OCI-LY7 (cell line): ENCODE measurements around the gene NEBL. TPM values are rescaled to one million over a fixed set of nuclear protein-coding genes. Genes with fewer than 3 reads are reported as not detected.

Source experiments
- BruUV-seq: library from RNA; stranded (reverse); fragments of 400-500 nt; replicated peaks from 2 replicates; lab custom pipeline; 2021; lab: Mats Ljungman, UMichigan
- CTCF ChIA-PET: fragments of 300-600 bp; sonication (Branson Sonifier 250); formaldehyde crosslinking; loops from one replicate; lab custom pipeline; 2022; ENCODE audit warnings: antibody characterized with exemption; ENCODE audit not compliant: unreplicated experiment; lab: Charles Lee
- POLR2A ChIA-PET: fragments of 300-600 bp; sonication (Branson Sonifier 250); formaldehyde crosslinking; loops from one replicate; lab custom pipeline; 2022; ENCODE audit warnings: antibody characterized with exemption; lab: Charles Lee
- DNase-seq: peaks from one replicate; pipeline ENCODE4 v3.0.0-alpha.2; 2015; ENCODE audit warnings: low spot score
- H2AFZ ChIP-seq: fragments of 200-600 bp; sonication (generic), shearing (Covaris generic); 2 replicates; pipeline ENCODE4 v1.6.1; 2014; ENCODE audit warnings: mild to moderate bottlenecking, antibody characterized with exemption, low read length, moderate library complexity
- H3K27ac ChIP-seq: fragments of 200-600 bp; sonication (generic); 2 replicates; pipeline ENCODE4 v1.5.1; 2014; ENCODE audit warnings: mixed run types, low read depth, mild to moderate bottlenecking, moderate library complexity, low read length, inconsistent platforms; ENCODE audit not compliant: poor library complexity, severe bottlenecking
- H3K36me3 ChIP-seq: fragments of 200-600 bp; sonication (generic); 2 replicates; pipeline ENCODE4 v1.6.1; 2014; ENCODE audit warnings: mild to moderate bottlenecking, antibody characterized with exemption, low read length, moderate library complexity, mixed read lengths; ENCODE audit not compliant: insufficient read depth
- H3K4me1 ChIP-seq: fragments of 200-600 bp; sonication (generic); 2 replicates; pipeline ENCODE4 v1.5.1; 2014; ENCODE audit warnings: mild to moderate bottlenecking, low read length; ENCODE audit not compliant: insufficient read depth, poor library complexity, severe bottlenecking
- H3K4me2 ChIP-seq: fragments of 200-600 bp; sonication (generic); 2 replicates; pipeline ENCODE4 v1.6.1; 2014; ENCODE audit warnings: mild to moderate bottlenecking, low read length
- H3K4me3 ChIP-seq: fragments of 200-600 bp; sonication (generic); 2 replicates; pipeline ENCODE4 v1.5.1; 2014; ENCODE audit warnings: mild to moderate bottlenecking, low read depth, low read length; ENCODE audit not compliant: poor library complexity, severe bottlenecking
- H3K79me2 ChIP-seq: fragments of 200-600 bp; sonication (generic); 2 replicates; pipeline ENCODE4 v1.6.1; 2016; ENCODE audit warnings: low read depth, mild to moderate bottlenecking, low read length, moderate library complexity, mixed read lengths; ENCODE audit not compliant: insufficient read depth
- H3K9me2 ChIP-seq: fragments of 200-600 bp; sonication (generic); 2 replicates; pipeline ENCODE4 v1.6.1; 2016; ENCODE audit warnings: mild to moderate bottlenecking, low read length, mixed read lengths; ENCODE audit not compliant: insufficient read depth
- H3K9me3 ChIP-seq: fragments of 200-600 bp; sonication (generic); 2 replicates; pipeline ENCODE4 v1.6.1; 2014; ENCODE audit warnings: mild to moderate bottlenecking, mixed run types, low read length, mixed read lengths
- H4K20me1 ChIP-seq: fragments of 200-600 bp; sonication (generic); 2 replicates; pipeline ENCODE4 v1.6.1; 2014; ENCODE audit warnings: mild to moderate bottlenecking, antibody characterized with exemption, low read length, moderate library complexity, mixed read lengths; ENCODE audit not compliant: insufficient read depth
- EZH2phosphoT487 ChIP-seq: fragments of 200-600 bp; sonication (generic); IDR thresholded peaks from 2 replicates; pipeline ENCODE4 v1.6.1; 2018; ENCODE audit warnings: low read depth, borderline replicate concordance, mild to moderate bottlenecking, mixed run types, antibody characterized with exemption, low read length, moderate library complexity, mixed read lengths
- intact Hi-C: fragments of 100-400 bp; cut with micrococcal nuclease; formaldehyde crosslinking; loops from one replicate; pipeline ENCODE4 v1.10.0; 2022; ENCODE audit not compliant: unreplicated experiment
- total RNA-seq, 2 experiments: library from RNA; depleted of rRNA in 1 of 2; stranded (reverse); fragments of >200 nt in 1 of 2; shearing (Covaris generic) in 1 of 2; gene quantifications; 2 replicates each; pipeline ENCODE4 v1.2.3, GENCODE V29; 2014 to 2022
- TF ChIP-seq, protein P1 (sequence below): fragments of 200-600 bp; sonication (generic); conservative IDR thresholded peaks from 2 replicates; pipeline ENCODE4 v1.5.1; 2014; ENCODE audit warnings: mild to moderate bottlenecking, antibody characterized with exemption, low read length, moderate library complexity, mixed read lengths

NEBL gene
- total RNA-seq, 2 experiments from 2014 or later: 1.1 TPM; not detected in 1

DNA sequence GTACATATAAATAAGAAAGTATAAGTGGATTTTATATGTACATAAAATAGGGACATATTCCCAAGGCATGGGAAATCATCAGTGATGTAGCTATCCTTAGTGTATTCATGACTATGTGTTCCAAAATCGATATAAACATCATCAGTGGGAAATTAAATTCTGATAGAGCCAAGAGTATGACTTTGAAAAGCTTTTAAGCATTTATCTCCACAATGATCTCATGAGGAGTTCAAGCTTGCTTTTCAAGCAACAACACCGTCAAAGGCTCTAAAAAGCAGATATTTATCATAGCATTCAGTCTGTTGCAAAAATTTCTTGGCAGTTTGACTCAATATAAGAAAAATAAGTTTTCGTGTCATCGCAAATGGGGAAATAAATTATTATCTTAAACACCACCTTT, 14.5 kb upstream of the NEBL start:
- no TSS peak for BruUV-seq
- Histone ChIP-seq H3K36me3 (no peaks in the 10 kb centered on the region), H4K20me1 (no peaks in the 10 kb centered on the region), H3K9me2 (no peaks in the 10 kb centered on the region), H3K9me3 (no peaks in the 10 kb centered on the region), H3K4me3 (no peak overlapping the region), H3K79me2 (no peaks in the 10 kb centered on the region), H2AFZ (no peak overlapping the region), H3K4me1 (no peaks in the 10 kb centered on the region), H3K4me2 (no peak overlapping the region), H3K27ac (no peak overlapping the region)
- intact Hi-C loops: no loop called here
- no peak for DNase-seq
- TF ChIP-seq EZH2phosphoT487: no peak
- TF ChIP-seq, protein P1, sequence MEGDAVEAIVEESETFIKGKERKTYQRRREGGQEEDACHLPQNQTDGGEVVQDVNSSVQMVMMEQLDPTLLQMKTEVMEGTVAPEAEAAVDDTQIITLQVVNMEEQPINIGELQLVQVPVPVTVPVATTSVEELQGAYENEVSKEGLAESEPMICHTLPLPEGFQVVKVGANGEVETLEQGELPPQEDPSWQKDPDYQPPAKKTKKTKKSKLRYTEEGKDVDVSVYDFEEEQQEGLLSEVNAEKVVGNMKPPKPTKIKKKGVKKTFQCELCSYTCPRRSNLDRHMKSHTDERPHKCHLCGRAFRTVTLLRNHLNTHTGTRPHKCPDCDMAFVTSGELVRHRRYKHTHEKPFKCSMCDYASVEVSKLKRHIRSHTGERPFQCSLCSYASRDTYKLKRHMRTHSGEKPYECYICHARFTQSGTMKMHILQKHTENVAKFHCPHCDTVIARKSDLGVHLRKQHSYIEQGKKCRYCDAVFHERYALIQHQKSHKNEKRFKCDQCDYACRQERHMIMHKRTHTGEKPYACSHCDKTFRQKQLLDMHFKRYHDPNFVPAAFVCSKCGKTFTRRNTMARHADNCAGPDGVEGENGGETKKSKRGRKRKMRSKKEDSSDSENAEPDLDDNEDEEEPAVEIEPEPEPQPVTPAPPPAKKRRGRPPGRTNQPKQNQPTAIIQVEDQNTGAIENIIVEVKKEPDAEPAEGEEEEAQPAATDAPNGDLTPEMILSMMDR: no peak
- ChIA-PET CTCF (no interaction called here), POLR2A (interaction anchor here (1.4 kb wide), 1 partner anchor 8 kb away, joined by 3 read pairs; no protein-coding TSS in a partner anchor)

DNA sequence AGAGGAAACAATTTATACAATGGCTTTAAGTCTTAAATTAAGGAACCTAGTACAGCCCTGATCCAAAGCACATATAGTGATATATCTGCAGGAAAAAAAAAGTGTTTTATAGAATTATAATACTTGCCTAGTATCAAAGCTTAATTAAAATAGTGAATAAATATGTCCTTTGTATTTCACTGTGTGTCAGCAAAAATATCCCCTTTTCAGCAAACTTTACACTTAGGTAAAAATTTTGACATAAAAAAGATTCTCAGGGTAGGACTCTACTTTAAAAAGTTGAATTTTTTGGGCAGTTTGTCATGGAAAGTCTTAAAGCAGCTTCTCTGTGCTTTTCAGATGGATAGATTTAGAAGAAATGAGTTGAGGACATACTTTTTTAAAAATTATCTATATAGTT, 12.7 kb upstream of the NEBL start:
- TF ChIP-seq EZH2phosphoT487: no peak
- TF ChIP-seq, protein P1: no peak
- CTCF ChIA-PET: no interaction called here
- H3K9me3 ChIP-seq: no peaks in the 10 kb centered on the region

DNA sequence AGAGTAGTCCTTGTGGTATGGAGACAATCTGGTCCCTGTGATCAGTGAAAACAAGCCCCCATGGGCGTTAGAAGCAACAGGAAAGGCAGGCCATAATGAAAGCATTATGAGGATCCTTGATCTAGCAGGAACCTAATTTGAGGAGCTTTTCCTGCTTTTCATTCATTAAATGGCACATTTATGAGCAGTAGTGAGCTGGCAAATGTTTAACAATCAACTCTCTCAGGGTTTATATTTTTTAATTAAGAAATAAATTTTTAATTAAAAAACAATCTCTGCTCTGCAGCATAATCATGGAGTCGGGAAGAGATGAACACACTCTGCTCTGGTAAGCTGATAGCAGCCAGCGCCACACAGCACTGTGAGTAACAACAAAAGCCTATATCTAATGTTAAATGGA, 11.3 kb upstream of the NEBL start:
- H2AFZ ChIP-seq: no peak overlapping the region
- H3K4me1 ChIP-seq: no peaks in the 10 kb centered on the region
- CTCF ChIA-PET: no interaction called here
- POLR2A ChIA-PET: no interaction called here
- no peaks in the 10 kb centered on the region for H3K36me3 ChIP-seq
- no peak overlapping the region for H3K4me2 ChIP-seq
- no peak overlapping the region for H3K4me3 ChIP-seq
- H3K9me2 ChIP-seq: no peaks in the 10 kb centered on the region
- intact Hi-C loops: no loop called here
- TF ChIP-seq, protein P1: no peak
- DNase-seq: no peak
- H3K27ac ChIP-seq: no peak overlapping the region
- BruUV-seq: no TSS peak
- H3K9me3 ChIP-seq: no peaks in the 10 kb centered on the region
- no peaks in the 10 kb centered on the region for H3K79me2 ChIP-seq
- H4K20me1 ChIP-seq: no peaks in the 10 kb centered on the region

More for the DNA sequence above, 12.7 kb upstream of the NEBL start:
- Histone ChIP-seq H3K79me2 (no peaks in the 10 kb centered on the region), H3K27ac (no peak overlapping the region), H3K36me3 (no peaks in the 10 kb centered on the region), H3K4me3 (no peak overlapping the region), H3K4me2 (no peak overlapping the region), H4K20me1 (no peaks in the 10 kb centered on the region), H3K9me2 (no peaks in the 10 kb centered on the region), H3K4me1 (no peaks in the 10 kb centered on the region), H2AFZ (no peak overlapping the region)
- DNase-seq: no peak
- intact Hi-C loops: no loop called here
- POLR2A ChIA-PET: interaction anchor here (0.6 to 1.4 kb wide), 3 partner anchors 9 to 194 kb away, joined by 3 to 5 read pairs (median 4); no protein-coding TSS in a partner anchor
- no TSS peak for BruUV-seq
